ENCODE data around the gene GPR148.
"Not testable (repeated sequence)": the region's sequence is repeated elsewhere in the genome, so short reads cannot be mapped to it uniquely, and the experiment has no call there.

GPR148 gene

GRCh38 chr2:130728549-130729316 lies at the start of gene GPR148:
Gene GPR148 (plus strand): TSS chr2:130729070. CDS start chr2:130729152, 82 bp downstream.
- FAIRE-seq (no peak), DNase-seq (ENCODE audit: low spot score) (no peak)

GRCh38 chr2:130692041-130692770 lies 36.7 kb upstream of the GPR148 start:
- not testable (repeated sequence) for DNase-seq (ENCODE audit: low spot score); FAIRE-seq

GRCh38 chr2:130693474-130693873 lies 35.4 kb upstream of the GPR148 start:
- peak; percentile 3 for DNase-seq (ENCODE audit: low spot score)

GRCh38 chr2:130703250-130703649 lies 25.6 kb upstream of the GPR148 start:
- not testable (repeated sequence) for FAIRE-seq; DNase-seq (ENCODE audit: low spot score)

More at GRCh38 chr2:130693474-130693873, 35.4 kb upstream of the GPR148 start:
- not testable (repeated sequence) for FAIRE-seq

- DNase-seq (ENCODE audit: low spot score); FAIRE-seq: not testable (repeated sequence)
These were observed 14.1 kb upstream of the GPR148 start for GRCh38 chr2:130714795-130715194.

- FAIRE-seq (no peak), DNase-seq (ENCODE audit: low spot score) (no peak)
These were observed 8.8 kb upstream of the GPR148 start for GRCh38 chr2:130720036-130720435.

- DNase-seq (ENCODE audit: low spot score) (no peak), FAIRE-seq (no peak)
These were observed 8.3 kb upstream of the GPR148 start for GRCh38 chr2:130720528-130720927.

GRCh38 chr2:130724455-130724854 lies 4.4 kb upstream of the GPR148 start:
- no peak for DNase-seq (ENCODE audit: low spot score)
- FAIRE-seq = no peak

- FAIRE-seq (no peak), DNase-seq (ENCODE audit: low spot score) (no peak)
These were observed 2.2 kb upstream of the GPR148 start for GRCh38 chr2:130726614-130727180.

- FAIRE-seq (no peak), DNase-seq (ENCODE audit: low spot score) (peak; percentile 5)
These were observed 1.5 kb upstream of the GPR148 start for GRCh38 chr2:130727286-130727924.

GRCh38 chr2:130728007-130728454 lies 839 bp upstream of the GPR148 start:
- DNase-seq (ENCODE audit: low spot score) (no peak), FAIRE-seq (no peak)

- no peak for DNase-seq (ENCODE audit: low spot score)
- FAIRE-seq = no peak
These were observed 741 bp downstream of the GPR148 start for GRCh38 chr2:130729322-130730299.

GRCh38 chr2:130732257-130732656 lies 3.4 kb downstream of the GPR148 start:
- FAIRE-seq = not testable (repeated sequence)

GRCh38 chr2:130735200-130735599 lies 6.3 kb downstream of the GPR148 start:
- DNase-seq (ENCODE audit: low spot score) (no peak), FAIRE-seq (no peak)

More at GRCh38 chr2:130732257-130732656, 3.4 kb downstream of the GPR148 start:
- DNase-seq (ENCODE audit: low spot score) = not testable (repeated sequence)

GRCh38 chr2:130736487-130736886 lies 7.6 kb downstream of the GPR148 start:
- FAIRE-seq (no peak), DNase-seq (ENCODE audit: low spot score) (no peak)

- FAIRE-seq (no peak), DNase-seq (ENCODE audit: low spot score) (no peak)
These were observed 8.7 kb downstream of the GPR148 start for GRCh38 chr2:130737592-130737991.

GRCh38 chr2:130740671-130741070 lies 11.8 kb downstream of the GPR148 start:
- DNase-seq (ENCODE audit: low spot score) (no peak), FAIRE-seq (no peak)

- FAIRE-seq = no peak
- DNase-seq (ENCODE audit: low spot score) = no peak
These were observed 14.4 kb downstream of the GPR148 start for GRCh38 chr2:130743278-130743677.

- FAIRE-seq = no peak
- DNase-seq (ENCODE audit: low spot score) = no peak
These were observed 15.6 kb downstream of the GPR148 start for GRCh38 chr2:130744287-130745117.
